Karpas-422 (cell line): ENCODE data around the gene MGAT2. TPM values are rescaled to one million over a fixed set of nuclear protein-coding genes. Genes with fewer than 3 reads are reported as not detected.

ENCODE experiments used
- DNase-seq: peaks from one replicate; pipeline ENCODE4 v3.0.0-alpha.2; 2015
- H2AFZ ChIP-seq: fragments of 200-600 bp; sonication (generic); 2 replicates; pipeline ENCODE4 v1.6.1; 2014; ENCODE audit warnings: antibody characterized with exemption, low read length, mixed read lengths
- H3K27ac ChIP-seq: fragments of 200-600 bp; sonication (generic); 2 replicates; pipeline ENCODE4 v1.5.1; 2014; ENCODE audit warnings: mild to moderate bottlenecking, low read length, moderate library complexity
- H3K27me3 ChIP-seq: fragments of 200-600 bp; sonication (generic); 2 replicates; pipeline ENCODE4 v1.6.1; 2014; ENCODE audit warnings: low read length, mixed read lengths
- H3K36me3 ChIP-seq: fragments of 200-600 bp; sonication (generic); 2 replicates; pipeline ENCODE4 v1.6.1; 2014; ENCODE audit warnings: low read length, mixed read lengths; ENCODE audit not compliant: insufficient read depth
- H3K4me1 ChIP-seq: fragments of 200-600 bp; sonication (generic); 2 replicates; pipeline ENCODE4 v1.6.1; 2014; ENCODE audit warnings: mild to moderate bottlenecking, low read length, mixed read lengths
- H3K4me2 ChIP-seq: fragments of 200-600 bp; sonication (generic); 2 replicates; pipeline ENCODE4 v1.6.1; 2014; ENCODE audit warnings: low read length, low read depth, mild to moderate bottlenecking; ENCODE audit not compliant: poor library complexity, severe bottlenecking
- H3K4me3 ChIP-seq: fragments of 200-600 bp; sonication (generic); 2 replicates; pipeline ENCODE4 v1.5.1; 2014; ENCODE audit warnings: mild to moderate bottlenecking, antibody characterized with exemption, low read length, mixed read lengths
- H3K79me2 ChIP-seq: fragments of 200-600 bp; sonication (generic); 2 replicates; pipeline ENCODE4 v1.6.1; 2014; ENCODE audit warnings: mild to moderate bottlenecking, low read length, mixed read lengths
- H3K9ac ChIP-seq: fragments of 200-600 bp; sonication (generic); 2 replicates; pipeline ENCODE4 v1.6.0; 2014; ENCODE audit warnings: low read length
- H3K9me2 ChIP-seq: fragments of 200-600 bp; sonication (generic), shearing (Covaris generic); replicated peaks from 2 replicates; pipeline ENCODE4 v1.6.0; 2014; ENCODE audit warnings: mild to moderate bottlenecking, low read length, moderate library complexity; ENCODE audit not compliant: insufficient read depth
- H3K9me3 ChIP-seq: fragments of 300-700, 200-600 bp; sonication (generic); 2 replicates; pipeline ENCODE4 v1.6.1; 2014; ENCODE audit warnings: low read length, mixed read lengths
- H4K20me1 ChIP-seq: fragments of 200-600 bp; sonication (generic); 2 replicates; pipeline ENCODE4 v1.6.1; 2014; ENCODE audit warnings: mild to moderate bottlenecking, antibody characterized with exemption, low read length, low read depth; ENCODE audit not compliant: insufficient read depth
- total RNA-seq: library from RNA; depleted of rRNA; stranded (reverse); fragments of >200 nt; shearing (Covaris generic); gene quantifications from 2 replicates; pipeline ENCODE4 v1.2.3, GENCODE V29; 2014; ENCODE audit warnings: low replicate concordance; rRNA removed

The MGAT2 gene
- total RNA-seq = 74.0 and 82.5 TPM in 2 replicates

DNA sequence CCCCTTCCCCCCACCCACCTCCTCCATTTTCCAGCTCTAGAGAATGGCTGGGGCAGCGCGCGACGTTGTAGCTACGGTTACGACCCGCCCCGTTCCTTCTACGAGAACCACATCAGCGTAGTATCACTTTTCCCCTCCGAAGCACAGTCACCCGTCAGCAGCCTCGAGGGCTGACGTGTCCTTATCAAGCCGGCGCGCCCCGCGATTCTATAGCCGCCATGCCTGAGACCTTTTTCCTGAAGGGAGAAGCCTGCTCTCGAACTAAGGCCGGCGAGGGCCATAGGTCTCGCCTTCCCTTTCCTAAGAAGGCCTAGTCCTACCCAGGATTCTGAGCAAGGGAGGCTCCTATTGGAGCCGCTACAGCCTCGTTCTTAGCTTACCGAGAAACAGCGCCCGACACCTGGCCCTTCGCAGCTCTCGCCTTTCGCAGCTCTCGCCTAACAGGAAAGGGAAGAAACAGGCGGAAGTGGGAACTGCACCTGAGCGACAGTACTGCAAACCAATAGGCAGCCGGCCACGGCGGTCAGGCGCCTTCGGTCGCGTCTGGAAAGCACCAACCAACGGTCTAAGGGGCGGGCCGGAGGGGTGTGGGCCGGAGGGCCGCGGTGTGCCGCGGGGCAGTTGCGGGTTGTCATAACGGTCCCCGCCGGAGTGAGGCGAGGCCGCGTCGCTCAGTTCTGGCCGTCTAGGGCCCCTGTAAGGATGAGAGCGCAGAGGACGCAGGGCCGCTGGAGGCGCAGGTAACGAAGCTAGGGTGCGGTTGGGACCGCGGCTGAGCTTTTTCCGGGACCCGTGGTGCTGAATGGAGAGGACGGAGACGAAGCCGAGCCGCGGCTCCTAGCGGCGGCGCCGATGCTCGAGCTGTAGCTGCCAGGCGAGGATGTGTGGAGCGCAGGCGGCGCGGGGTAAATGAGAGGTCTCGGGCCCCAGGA is at the start of gene MGAT2, which contains the start of gene RPL36AL:
Gene MGAT2 (plus strand): TSS at position 618 of the 932 bp plus-strand sequence. CDS start 470 bp downstream, outside the sequence.
Gene RPL36AL (minus strand): TSS at position 445 of the 932 bp plus-strand sequence. CDS start 1,522 bp downstream, outside the sequence.
- Histone ChIP-seq H3K79me2 (peaks cover 81% of the 10 kb centered on the region), H4K20me1 (peaks cover 43% of the 10 kb centered on the region), H3K27ac (peak within 1 kb of the TSS; percentile 90), H2AFZ (peak within 1 kb of the TSS; percentile 73; the same call in 1 of the 2 replicates), H3K9me3 (no peaks in the 10 kb centered on the region), H3K4me3 (peak within 1 kb of the TSS; percentile 95), H3K27me3 (no peaks in the 10 kb centered on the region), H3K4me2 (peak within 1 kb of the TSS; percentile 96), H3K4me1 (peaks cover 62% of the 10 kb centered on the region), H3K36me3 (peaks cover 42% of the 10 kb centered on the region), H3K9me2 (no peaks in the 10 kb centered on the region), H3K9ac (peak within 1 kb of the TSS; percentile 95)
- peak; percentile 100 for DNase-seq

DNA sequence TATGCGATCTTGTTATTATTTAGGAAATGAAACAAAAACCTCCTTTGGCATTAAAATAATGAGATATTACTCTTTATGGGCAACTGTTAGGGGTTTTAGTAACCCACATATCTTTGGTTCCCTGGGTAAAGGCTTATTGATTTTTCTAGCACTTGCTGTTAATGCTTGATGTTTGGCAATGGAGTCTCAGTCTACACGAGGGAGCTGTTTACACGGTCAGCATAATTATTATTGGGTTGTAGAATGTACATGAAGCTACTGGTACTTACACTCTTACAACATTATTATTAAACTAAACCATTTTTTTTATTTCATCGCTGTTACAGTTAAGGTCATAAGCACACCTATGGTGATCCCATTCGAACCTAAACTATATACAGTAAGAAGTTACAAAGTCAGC is 46.6 kb upstream of the MGAT2 start:
- H3K27ac ChIP-seq = no peak overlapping the region

GRCh38 chr14:49578141-49578540 is 42.5 kb upstream of the MGAT2 start:
- Histone ChIP-seq H3K9ac (no peak overlapping the region), H3K4me2 (no peak overlapping the region), H2AFZ (no peak overlapping the region), H3K4me3 (no peak overlapping the region), H3K27me3 (no peaks in the 10 kb centered on the region), H3K9me2 (no peaks in the 10 kb centered on the region), H3K79me2 (peaks cover 17% of the 10 kb centered on the region), H3K9me3 (no peaks in the 10 kb centered on the region), H3K27ac (no peak overlapping the region), H4K20me1 (peaks cover 18% of the 10 kb centered on the region), H3K4me1 (no peaks in the 10 kb centered on the region; the same call in 1 of the 2 replicates), H3K36me3 (peaks cover 16% of the 10 kb centered on the region)
- no peak for DNase-seq

More for the DNA sequence above, 46.6 kb upstream of the MGAT2 start:
- Histone ChIP-seq H3K36me3 (peaks cover 8% of the 10 kb centered on the region), H3K9me3 (no peaks in the 10 kb centered on the region), H3K9ac (no peak overlapping the region), H3K4me1 (no peaks in the 10 kb centered on the region), H4K20me1 (peaks cover 3% of the 10 kb centered on the region; the same call in 1 of the 2 replicates), H3K4me2 (no peak overlapping the region), H2AFZ (no peak overlapping the region), H3K79me2 (no peaks in the 10 kb centered on the region), H3K27me3 (no peaks in the 10 kb centered on the region), H3K4me3 (no peak overlapping the region), H3K9me2 (no peaks in the 10 kb centered on the region)
- DNase-seq = no peak

GRCh38 chr14:49579841-49580240 is 40.8 kb upstream of the MGAT2 start:
- Histone ChIP-seq H2AFZ (no peak overlapping the region), H3K4me2 (no peak overlapping the region), H3K9me2 (no peaks in the 10 kb centered on the region), H3K9me3 (no peaks in the 10 kb centered on the region), H4K20me1 (peaks cover 34% of the 10 kb centered on the region), H3K27me3 (no peaks in the 10 kb centered on the region), H3K4me3 (no peak overlapping the region), H3K27ac (no peak overlapping the region), H3K9ac (no peak overlapping the region), H3K36me3 (peaks cover 33% of the 10 kb centered on the region), H3K4me1 (peaks cover 13% of the 10 kb centered on the region), H3K79me2 (peaks cover 34% of the 10 kb centered on the region)
- no peak for DNase-seq

- Histone ChIP-seq H3K9ac (no peak overlapping the region), H3K36me3 (peaks cover 43% of the 10 kb centered on the region), H4K20me1 (peaks cover 44% of the 10 kb centered on the region), H3K4me2 (no peak overlapping the region), H3K4me3 (no peak overlapping the region), H3K9me3 (no peaks in the 10 kb centered on the region), H2AFZ (no peak overlapping the region), H3K27me3 (no peaks in the 10 kb centered on the region), H3K9me2 (no peaks in the 10 kb centered on the region), H3K27ac (no peak overlapping the region), H3K79me2 (peaks cover 48% of the 10 kb centered on the region), H3K4me1 (peaks cover 18% of the 10 kb centered on the region)
- peak; percentile 67 for DNase-seq
These were observed 39.1 kb upstream of the MGAT2 start for GRCh38 chr14:49581209-49582112.

GRCh38 chr14:49582113-49582977 is 38.3 kb upstream of the MGAT2 start:
- no peak overlapping the region for H3K27ac ChIP-seq
- no peaks in the 10 kb centered on the region for H3K9me2 ChIP-seq
- H3K79me2 ChIP-seq = peaks cover 48% of the 10 kb centered on the region
- H3K9ac ChIP-seq = no peak overlapping the region
- H3K4me1 ChIP-seq = peaks cover 21% of the 10 kb centered on the region
- no peak overlapping the region for H3K4me3 ChIP-seq
- DNase-seq = peak; percentile 69
- peaks cover 41% of the 10 kb centered on the region for H3K36me3 ChIP-seq
- H3K9me3 ChIP-seq = no peaks in the 10 kb centered on the region
- H3K27me3 ChIP-seq = no peaks in the 10 kb centered on the region
- H2AFZ ChIP-seq = no peak overlapping the region
- no peak overlapping the region for H3K4me2 ChIP-seq
- H4K20me1 ChIP-seq = peaks cover 44% of the 10 kb centered on the region

GRCh38 chr14:49583629-49584028 is 37.0 kb upstream of the MGAT2 start:
- no peak overlapping the region for H2AFZ ChIP-seq
- no peaks in the 10 kb centered on the region for H3K9me3 ChIP-seq
- H3K9me2 ChIP-seq = no peaks in the 10 kb centered on the region
- no peak overlapping the region for H3K9ac ChIP-seq
- H3K4me2 ChIP-seq = peak overlapping the region; percentile 87
- H3K4me1 ChIP-seq = peaks cover 21% of the 10 kb centered on the region
- DNase-seq = no peak
- peaks cover 48% of the 10 kb centered on the region for H3K79me2 ChIP-seq
- H3K27ac ChIP-seq = no peak overlapping the region
- 0 out of 2 replicates have a peak overlapping the region, but pooled peaks have one; percentile 95 for H3K4me3 ChIP-seq
- peaks cover 35% of the 10 kb centered on the region for H3K36me3 ChIP-seq
- H4K20me1 ChIP-seq = peaks cover 44% of the 10 kb centered on the region
- H3K27me3 ChIP-seq = no peaks in the 10 kb centered on the region
